Measurements from ENCODE around the gene TUBGCP4. TPM values are rescaled to one million over a fixed set of nuclear protein-coding genes. Genes with fewer than 3 reads are reported as not detected.
"Not testable (repeated sequence)": the region's sequence is repeated elsewhere in the genome, so short reads cannot be mapped to it uniquely, and the experiment has no call there.

Gene TUBGCP4
- total RNA-seq, 2 donors from 2014 or later: 18.8 to 36.0 TPM

- no peaks in the 10 kb centered on the region for H3K9me3 ChIP-seq
- no peak overlapping the region for H3K4me3 ChIP-seq
- TF ChIP-seq CTCF (IDR thresholded peaks at IDR 0.05): no peak
- no peaks in the 10 kb centered on the region for H3K27me3 ChIP-seq (replicated peaks; ENCODE audit: insufficient read depth)
- no peak overlapping the region for H3K27ac ChIP-seq
- DNase-seq (ENCODE audit: low spot score): no peak
- H3K4me1 ChIP-seq (ENCODE audit: control insufficient read depth in 1 of 2, low read depth in 2 of 2): no peaks in the 10 kb centered on the region
- no peak for ATAC-seq (ENCODE audit: insufficient number of reproducible peaks, low FRiP score, low read depth)
- peaks cover 39% of the 10 kb centered on the region for H3K36me3 ChIP-seq
These were observed 12.2 kb downstream of the TUBGCP4 start for GRCh38 chr15:43383070-43383469.

- Histone ChIP-seq H3K36me3 (peaks cover 25% of the 10 kb centered on the region), H3K27me3 (replicated peaks; ENCODE audit: insufficient read depth) (no peaks in the 10 kb centered on the region), H3K4me3 (no peak overlapping the region), H3K4me1 (ENCODE audit: control insufficient read depth in 1 of 2, low read depth in 2 of 2) (no peaks in the 10 kb centered on the region), H3K9me3 (no peaks in the 10 kb centered on the region), H3K27ac (no peak overlapping the region)
- DNase-seq (ENCODE audit: low spot score): no peak
- no peak for TF ChIP-seq CTCF (IDR thresholded peaks at IDR 0.05)
- ATAC-seq (ENCODE audit: insufficient number of reproducible peaks, low FRiP score, low read depth): no peak
These were observed 19.8 kb downstream of the TUBGCP4 start for GRCh38 chr15:43390723-43391122.

- H3K4me3 ChIP-seq; DNase-seq (ENCODE audit: low spot score); ATAC-seq (ENCODE audit: insufficient number of reproducible peaks, low FRiP score, low read depth); H3K4me1 ChIP-seq (ENCODE audit: control insufficient read depth in 1 of 2, low read depth in 2 of 2); H3K27me3 ChIP-seq (replicated peaks; ENCODE audit: insufficient read depth); H3K27ac ChIP-seq; H3K9me3 ChIP-seq: not testable (repeated sequence)
- H3K36me3 ChIP-seq: peaks cover 10% of the 10 kb centered on the region
These were observed 22.7 kb downstream of the TUBGCP4 start for GRCh38 chr15:43393592-43393991.

GRCh38 chr15:43402255-43402654, 31.4 kb downstream of the TUBGCP4 start:
- no peak overlapping the region for H3K4me3 ChIP-seq
- H3K36me3 ChIP-seq: peaks cover 50% of the 10 kb centered on the region
- H3K4me1 ChIP-seq (ENCODE audit: control insufficient read depth in 1 of 2, low read depth in 2 of 2): no peaks in the 10 kb centered on the region
- H3K27ac ChIP-seq: no peak overlapping the region
- no peaks in the 10 kb centered on the region for H3K27me3 ChIP-seq (replicated peaks; ENCODE audit: insufficient read depth)
- DNase-seq (ENCODE audit: low spot score) (no peak), ATAC-seq (ENCODE audit: insufficient number of reproducible peaks, low FRiP score, low read depth) (no peak)
- H3K9me3 ChIP-seq: no peaks in the 10 kb centered on the region
- no peak for TF ChIP-seq CTCF (IDR thresholded peaks at IDR 0.05)

GRCh38 chr15:43403616-43404015, 32.7 kb downstream of the TUBGCP4 start:
- Histone ChIP-seq H3K4me3 (no peak overlapping the region), H3K27ac (no peak overlapping the region), H3K4me1 (ENCODE audit: control insufficient read depth in 1 of 2, low read depth in 2 of 2) (no peaks in the 10 kb centered on the region), H3K36me3 (peaks cover 51% of the 10 kb centered on the region), H3K27me3 (replicated peaks; ENCODE audit: insufficient read depth) (no peaks in the 10 kb centered on the region), H3K9me3 (no peaks in the 10 kb centered on the region)
- ATAC-seq (ENCODE audit: insufficient number of reproducible peaks, low FRiP score, low read depth) (no peak), DNase-seq (ENCODE audit: low spot score) (no peak)
- no peak for TF ChIP-seq CTCF (IDR thresholded peaks at IDR 0.05)

- DNase-seq (ENCODE audit: low spot score): no peak
- H3K27me3 ChIP-seq (replicated peaks; ENCODE audit: insufficient read depth): no peaks in the 10 kb centered on the region
- TF ChIP-seq CTCF (IDR thresholded peaks at IDR 0.05): no peak
- H3K9me3 ChIP-seq: no peaks in the 10 kb centered on the region
- H3K4me1 ChIP-seq (ENCODE audit: control insufficient read depth in 1 of 2, low read depth in 2 of 2): no peaks in the 10 kb centered on the region
- H3K36me3 ChIP-seq: peaks cover 54% of the 10 kb centered on the region
- no peak for ATAC-seq (ENCODE audit: insufficient number of reproducible peaks, low FRiP score, low read depth)
- H3K27ac ChIP-seq: no peak overlapping the region
- H3K4me3 ChIP-seq: no peak overlapping the region
These were observed 33.2 kb downstream of the TUBGCP4 start for GRCh38 chr15:43404130-43404529.

Data from thoracic aorta (tissue), 2 donors.